ENCODE results near the gene RBFOX1.

The RBFOX1 gene

DNA sequence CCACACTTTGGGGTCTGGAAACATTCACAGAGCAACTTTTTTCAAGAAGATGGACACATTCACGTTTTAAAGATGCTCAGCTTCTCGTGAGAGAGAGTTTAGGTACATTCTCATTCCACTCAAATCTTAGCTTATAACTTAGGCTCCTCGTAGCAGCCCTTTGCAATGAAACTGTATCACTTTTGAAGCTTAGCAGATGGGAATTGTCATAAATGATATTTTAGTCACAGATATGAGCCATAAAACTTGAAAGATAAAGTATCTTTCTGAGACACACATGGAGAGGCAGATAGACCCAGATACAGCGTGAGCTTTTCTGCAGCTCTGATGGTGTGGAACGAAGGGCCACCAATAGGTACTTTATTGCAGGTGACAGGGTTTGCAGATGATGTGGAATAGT, 41.1 kb downstream of the RBFOX1 start:
- DNase-seq (ENCODE audit: low spot score): no peak

DNA sequence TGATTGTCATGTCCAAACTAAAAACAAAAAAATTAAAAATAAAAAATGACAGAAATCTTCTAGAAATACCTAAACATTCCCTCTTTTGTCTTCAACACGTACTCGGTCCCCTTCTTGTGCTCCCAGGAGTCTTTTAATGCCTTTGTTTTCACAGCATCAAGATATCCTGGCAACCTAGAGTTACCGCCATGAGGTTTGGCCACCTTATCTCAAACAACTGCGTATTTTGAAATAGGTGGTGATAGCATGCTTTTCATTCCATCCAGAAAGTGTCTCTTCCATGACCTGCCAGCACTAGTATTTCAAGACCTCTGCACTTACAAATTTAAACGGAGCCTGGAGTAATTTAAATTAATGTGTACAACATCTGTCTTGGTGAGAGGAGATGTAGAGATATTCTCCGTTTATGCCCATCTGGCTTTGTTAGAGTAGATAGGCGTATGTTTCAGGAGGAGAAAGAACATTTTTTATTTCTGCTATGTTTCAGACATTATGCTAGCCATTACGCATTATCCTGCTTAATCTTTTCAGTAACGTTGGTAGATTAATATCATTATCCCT, 42.0 kb downstream of the RBFOX1 start:
- DNase-seq (ENCODE audit: low spot score): no peak

DNA sequence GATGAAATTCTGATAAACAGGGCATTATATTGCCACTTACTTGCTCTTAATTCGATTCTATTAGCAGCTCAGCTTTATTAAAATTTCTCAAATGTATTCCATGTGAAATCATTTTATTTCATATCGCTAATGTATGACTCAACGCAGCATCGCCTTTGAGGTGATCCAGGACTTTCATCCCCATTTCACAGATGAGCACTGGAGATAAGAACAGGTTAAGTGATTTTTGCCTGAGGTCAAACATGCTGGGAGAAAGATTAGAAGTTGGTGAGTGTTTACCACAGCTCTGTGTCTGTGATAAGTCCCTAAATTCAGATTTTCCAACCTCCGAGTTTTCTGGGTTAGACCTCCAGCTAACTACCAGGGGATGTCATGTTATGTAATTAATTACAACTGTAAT, 43.6 kb downstream of the RBFOX1 start:
- no peak for DNase-seq (ENCODE audit: low spot score)

DNA sequence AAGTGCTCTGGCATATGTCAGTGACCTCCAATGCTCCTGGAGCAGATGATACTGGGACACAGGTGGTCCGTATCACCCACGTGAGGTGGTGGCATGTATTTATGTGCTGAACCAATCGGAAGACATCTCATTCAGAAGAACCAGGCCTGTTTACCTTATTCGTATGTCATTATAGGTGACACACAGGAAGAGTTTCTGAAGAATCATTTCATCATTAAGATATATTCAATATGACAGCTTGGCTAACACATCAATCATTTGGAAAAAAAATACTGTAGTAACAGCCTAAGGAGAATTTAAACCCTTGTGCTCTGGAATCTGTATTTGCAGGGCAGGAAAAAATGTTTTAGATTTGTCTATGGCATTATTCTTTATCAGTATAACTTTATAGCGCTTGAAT, 44.6 kb downstream of the RBFOX1 start:
- no peak for DNase-seq (ENCODE audit: low spot score)

DNA sequence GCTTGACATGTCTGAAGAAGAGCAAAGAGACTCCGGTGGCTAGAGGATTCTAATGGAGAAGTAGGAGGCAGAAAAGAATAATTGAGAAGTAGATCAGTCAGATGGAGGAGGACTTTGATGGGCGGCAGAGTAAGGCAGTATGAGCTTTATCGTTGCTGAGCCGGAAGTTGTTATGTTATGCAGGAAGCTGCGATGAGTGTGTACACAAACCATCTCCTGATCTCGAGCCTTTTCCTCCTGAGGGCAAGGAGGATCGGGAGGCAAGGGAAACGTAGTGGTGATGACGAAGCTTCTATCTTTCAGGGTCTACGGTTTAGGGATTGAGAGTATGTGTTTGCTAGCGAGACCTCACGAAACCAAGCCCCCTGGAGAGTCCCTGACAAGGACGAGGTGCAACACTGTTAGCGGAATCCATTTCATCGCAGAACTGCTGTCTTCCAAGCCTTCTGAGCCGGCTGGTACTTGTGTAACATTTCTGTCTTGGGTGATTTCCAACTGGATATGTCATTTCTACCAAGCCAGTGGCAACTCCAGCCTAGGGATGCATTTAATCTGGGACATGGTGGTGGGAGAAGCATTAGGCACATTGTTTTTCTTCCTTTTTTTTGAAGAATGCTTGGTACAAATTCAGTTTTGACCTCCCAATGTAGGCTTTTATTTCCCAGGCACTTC, 45.5 kb downstream of the RBFOX1 start:
- DNase-seq (ENCODE audit: low spot score): no peak

DNA sequence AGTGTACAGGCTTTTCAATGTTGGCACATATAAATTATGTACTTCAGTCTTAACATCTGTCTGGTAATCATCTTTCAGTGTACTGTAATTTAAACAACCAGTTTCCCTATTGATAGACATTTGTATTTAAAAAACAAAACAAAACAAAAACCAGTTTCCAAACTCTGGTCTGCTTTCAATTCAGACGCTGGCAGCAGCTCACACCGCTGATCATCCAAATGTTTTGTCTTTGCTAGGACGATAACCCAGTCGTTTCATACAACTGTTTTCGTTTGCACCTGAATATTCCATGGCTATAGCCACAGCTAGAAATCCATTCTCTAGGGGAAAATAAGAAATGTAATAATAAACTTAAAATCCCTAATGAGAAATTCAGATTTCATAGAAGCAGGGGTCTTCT, 47.8 kb downstream of the RBFOX1 start:
- no peak for DNase-seq (ENCODE audit: low spot score)

DNA sequence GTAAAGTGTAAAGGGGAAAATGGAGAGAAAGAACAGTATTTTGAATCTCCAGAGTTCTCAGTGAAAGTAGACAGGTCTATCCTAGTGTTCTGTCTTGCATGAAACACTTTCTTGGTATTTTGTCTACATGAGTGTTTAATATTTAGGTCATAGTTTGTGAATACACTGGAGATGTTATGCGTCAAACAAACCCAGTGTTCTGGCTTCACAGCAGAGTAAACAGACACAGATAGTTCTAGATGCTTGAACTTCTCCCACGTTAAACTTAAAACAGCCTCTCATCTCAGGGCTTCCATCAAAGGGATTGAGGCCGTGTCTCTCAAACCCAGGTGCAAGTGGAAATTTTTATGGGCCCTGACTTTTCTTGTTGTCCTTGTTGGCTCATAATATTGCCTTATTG, 48.3 kb downstream of the RBFOX1 start:
- DNase-seq (ENCODE audit: low spot score): no peak

DNA sequence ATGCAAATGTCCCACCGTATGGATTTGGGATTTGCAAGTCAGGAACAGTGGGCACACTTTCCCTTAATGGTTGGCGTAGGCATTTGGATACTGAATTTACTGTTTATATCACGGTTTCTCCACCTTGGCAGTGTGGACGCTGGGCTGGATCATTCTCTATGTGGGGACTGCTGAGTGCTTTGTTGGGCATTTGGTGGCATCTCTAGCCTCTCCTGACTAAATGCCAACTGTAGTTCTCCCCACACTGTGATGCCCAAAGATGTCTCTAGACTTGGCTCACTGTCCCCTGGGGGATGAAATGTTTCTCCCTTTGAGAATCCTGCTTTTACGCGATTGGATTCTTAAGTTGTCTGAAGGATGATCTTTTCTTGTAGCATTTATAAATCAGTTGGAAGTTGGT, 49.0 kb downstream of the RBFOX1 start:
- no peak for DNase-seq (ENCODE audit: low spot score)

DNA sequence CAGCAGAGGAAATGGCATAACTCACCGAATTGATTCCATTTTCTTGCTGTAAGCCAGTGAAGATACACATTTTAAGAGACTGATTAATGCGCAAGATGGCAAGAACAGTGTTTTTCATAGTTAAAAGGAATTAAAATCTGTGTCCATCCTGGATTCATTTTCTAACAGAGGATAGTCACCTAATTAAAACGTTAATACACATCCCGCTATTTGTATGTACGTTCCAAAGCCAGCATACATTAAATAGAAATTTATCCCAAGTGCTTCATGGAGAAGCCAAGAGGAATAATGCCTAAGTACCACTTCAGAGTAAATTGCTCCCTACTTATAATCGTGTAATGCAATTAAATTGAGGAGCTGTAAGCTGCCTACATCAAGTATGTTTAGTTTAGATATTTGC, 49.9 kb downstream of the RBFOX1 start:
- DNase-seq (ENCODE audit: low spot score): no peak

DNA sequence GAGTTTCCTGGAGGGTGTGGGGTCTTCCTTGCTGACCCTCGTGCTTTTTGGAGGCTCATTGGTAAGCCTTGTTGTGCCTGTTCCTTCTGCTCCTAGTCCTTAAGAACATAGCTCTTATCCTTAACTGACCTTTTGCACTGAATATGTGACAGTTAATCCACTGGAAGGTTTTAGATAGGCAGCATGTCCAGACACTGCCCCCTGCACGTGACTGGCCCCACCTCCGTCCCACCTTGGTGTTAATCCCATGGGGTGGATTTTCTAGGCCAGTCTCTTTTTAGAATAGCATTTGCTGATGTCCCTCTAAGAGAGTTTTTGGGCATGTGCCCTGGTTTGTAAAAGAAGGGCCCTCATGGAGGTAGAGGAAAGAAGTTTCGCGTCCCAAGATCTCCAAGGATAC, 58.3 kb downstream of the RBFOX1 start:
- DNase-seq (ENCODE audit: low spot score): no peak

DNA sequence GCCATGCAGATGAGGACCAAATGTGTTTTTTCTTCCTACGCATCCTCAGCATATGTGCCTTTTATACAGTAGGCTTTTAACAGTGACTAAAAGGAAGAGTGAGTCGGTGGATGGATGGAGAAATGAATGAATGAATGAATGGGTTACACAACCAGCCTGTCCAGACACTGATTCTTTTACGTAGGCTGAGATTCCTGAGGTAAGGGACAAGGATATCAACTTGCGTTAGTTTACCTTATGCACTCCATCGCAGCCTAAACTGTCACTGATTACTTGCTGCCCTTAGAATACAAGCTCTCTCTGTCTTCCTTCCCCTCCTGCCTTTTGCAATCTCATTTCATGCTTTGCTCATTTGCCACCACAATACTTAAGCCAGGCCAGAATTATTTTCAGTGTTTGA, 59.0 kb downstream of the RBFOX1 start:
- DNase-seq (ENCODE audit: low spot score): no peak

DNA sequence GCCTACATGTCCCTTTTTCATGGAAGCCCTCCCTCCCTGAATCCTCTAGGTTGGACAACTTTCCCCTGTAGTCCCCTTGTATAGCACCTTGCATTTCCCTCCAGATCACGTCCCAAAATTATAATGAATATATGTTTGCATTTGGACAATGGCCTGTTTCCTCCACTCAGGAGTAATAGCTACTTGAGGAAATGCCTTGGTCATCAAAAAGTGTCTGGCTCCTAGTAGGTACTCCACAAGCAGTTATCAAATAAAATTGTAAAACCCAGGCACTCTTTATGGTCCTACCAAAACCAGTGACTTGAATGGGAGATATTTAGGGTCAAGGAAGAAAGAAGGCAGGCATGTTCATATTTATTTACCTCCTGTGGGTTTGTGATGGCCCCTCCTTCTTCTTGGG, 59.6 kb downstream of the RBFOX1 start:
- no peak for DNase-seq (ENCODE audit: low spot score)

DNA sequence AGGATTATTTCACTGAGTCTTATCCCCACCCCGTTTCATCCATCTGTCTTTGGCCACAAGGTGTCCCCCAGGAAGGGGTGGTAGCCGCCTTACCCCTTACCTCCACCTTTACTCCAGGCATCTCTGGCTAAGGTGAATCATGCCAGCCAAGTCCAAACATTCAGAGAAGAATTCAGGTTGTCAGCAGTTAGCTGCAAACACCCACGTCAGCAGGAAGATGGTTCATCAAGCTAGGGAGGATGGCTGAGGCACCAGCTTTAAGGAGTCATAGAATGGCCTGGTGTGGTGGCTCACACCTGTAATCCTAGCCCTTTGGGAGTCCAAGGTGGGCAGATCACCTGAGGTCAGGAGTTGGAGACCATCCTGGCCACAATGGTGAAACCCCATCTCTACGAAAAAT, 61.0 kb downstream of the RBFOX1 start:
- no peak for DNase-seq (ENCODE audit: low spot score)

DNA sequence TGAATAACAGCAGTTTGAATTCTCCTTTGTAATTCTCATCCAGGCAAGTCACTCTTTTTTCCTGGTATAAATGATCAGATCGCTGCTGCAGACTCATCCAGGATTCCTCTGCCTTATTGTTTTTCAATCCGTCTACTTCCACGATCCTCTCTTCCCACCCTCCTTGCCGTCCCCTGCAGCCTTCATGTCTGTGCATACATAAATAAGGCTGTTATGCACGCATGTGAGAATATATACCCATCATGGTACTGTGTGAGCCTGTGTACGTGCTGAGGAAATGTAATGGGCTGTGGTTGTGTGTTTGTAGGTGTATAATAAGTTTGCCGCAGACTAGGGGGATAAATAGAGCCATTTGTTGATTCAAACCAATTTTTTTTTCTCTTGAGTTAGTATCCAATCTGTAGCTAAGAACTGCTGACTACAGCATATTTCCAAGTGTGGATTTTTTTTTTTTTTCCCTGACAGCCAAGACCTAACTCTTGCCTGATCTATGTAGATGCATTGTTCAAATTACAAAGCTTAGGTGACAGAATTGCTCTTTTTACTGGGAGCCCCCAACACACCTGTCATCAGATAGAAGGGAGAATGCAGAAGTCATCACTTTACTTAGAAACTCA, 62.2 kb downstream of the RBFOX1 start:
- no peak for DNase-seq (ENCODE audit: low spot score)

DNA sequence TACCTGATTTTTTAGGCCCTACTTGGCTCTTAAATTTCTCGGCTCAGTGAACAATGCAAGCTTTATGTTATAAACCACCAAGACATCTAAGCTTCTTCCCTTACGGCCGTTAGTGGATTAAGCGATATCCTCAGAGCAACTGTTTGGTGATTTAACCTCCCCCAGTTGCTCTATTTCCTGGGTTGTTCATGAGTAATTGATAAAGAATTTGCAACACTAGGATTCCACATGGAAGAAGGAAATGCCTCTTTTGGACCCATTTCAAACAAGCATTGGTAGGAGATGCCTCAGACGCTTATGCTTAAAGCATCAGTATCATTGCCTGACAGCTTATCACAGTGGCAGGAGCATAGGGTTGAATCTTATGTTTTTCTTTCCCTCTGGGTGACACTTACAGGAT, 65.3 kb downstream of the RBFOX1 start:
- DNase-seq (ENCODE audit: low spot score): no peak

DNA sequence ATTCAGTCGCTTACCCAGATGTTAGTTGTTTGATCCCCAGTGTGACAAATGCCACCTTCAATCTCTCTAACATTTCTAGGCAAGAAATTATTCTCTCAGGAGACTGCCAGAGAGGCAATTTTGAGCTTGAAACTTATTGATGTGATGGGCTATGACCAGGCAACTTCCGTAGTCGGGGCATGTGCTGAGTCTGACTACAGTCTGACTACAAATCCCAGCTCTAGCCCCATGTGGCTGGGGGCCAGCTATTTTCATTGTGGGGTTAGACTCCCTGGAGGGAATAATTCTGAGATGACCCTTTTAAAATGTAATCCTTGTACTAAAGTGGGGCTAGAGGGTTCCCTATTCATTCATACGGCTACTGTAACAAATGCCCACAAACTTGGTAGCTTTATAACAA, 65.9 kb downstream of the RBFOX1 start:
- no peak for DNase-seq (ENCODE audit: low spot score)

DNA sequence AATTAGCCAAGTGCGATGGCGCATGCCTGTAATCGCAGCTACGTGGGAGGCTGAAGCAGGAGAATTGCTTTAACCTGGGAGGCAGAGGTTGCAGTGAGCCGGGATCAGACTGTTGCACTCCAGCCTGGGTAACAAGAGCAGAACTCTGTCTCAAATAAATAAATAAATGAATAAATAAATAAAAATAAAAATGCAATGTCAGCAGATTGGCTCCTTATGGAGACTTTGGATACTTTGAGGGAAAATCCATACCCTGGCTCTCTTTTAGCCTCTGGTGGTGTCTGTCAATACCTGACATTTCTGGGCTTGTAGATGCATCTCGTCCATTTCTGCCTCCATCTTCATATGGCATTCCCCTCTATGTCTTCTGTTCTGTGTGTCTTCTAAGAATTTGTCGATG, 66.7 kb downstream of the RBFOX1 start:
- DNase-seq (ENCODE audit: low spot score): no peak

DNA sequence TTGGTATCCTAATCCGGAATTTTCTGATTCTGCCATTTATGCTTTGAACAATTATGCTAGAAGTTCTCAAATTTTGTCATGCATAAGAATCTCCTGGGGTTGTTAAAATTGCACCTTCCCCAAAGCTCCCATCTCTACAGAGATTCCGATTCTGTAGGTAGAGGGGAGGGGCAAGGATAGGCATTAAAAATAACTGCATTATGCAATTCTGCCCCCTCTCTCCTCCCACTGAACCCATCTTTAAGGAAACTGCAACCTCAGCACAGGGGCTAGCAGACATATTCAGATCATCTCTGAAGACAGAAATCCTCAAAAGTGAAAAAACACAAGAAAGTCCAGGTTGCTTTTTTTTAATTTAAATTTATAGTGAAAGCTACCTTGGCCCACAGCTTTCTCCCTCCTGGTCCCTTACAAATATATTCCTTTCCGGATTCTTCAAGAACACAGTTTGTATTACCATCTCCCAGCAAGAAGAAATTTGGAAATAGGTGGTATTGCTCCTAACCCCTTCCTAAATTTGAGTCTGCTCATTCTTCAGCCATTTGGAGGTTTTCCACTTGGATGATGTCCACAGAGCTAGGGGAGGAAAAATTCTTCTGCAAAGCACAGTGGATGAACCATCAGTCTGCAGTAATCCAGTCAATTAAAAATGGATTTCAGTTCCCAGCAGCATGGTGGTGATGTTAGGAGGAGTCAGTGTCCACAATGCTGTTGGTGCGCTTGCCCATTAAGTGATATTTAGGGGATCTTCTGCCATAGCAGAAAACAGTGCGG, 67.7 kb downstream of the RBFOX1 start:
- DNase-seq (ENCODE audit: low spot score): no peak

DNA sequence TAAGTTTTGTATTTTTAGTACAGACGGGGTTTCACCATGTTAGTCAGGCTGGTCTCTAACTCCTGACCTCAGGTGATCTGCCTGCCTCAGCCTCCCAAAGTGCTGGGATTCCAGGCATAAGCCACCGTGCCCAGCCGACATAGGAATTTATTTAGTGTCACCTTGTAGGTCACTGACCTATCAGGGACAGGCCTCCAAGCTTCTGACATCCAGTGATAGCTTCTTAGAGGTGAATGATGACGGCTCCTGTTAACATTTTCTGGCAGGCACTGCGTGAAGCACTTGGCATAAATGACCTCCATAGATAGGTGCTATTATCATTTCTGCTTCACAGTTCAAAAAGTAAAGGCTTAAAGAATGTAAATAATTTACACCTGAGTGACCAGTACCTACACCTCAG, 71.6 kb downstream of the RBFOX1 start:
- DNase-seq (ENCODE audit: low spot score): no peak

DNA sequence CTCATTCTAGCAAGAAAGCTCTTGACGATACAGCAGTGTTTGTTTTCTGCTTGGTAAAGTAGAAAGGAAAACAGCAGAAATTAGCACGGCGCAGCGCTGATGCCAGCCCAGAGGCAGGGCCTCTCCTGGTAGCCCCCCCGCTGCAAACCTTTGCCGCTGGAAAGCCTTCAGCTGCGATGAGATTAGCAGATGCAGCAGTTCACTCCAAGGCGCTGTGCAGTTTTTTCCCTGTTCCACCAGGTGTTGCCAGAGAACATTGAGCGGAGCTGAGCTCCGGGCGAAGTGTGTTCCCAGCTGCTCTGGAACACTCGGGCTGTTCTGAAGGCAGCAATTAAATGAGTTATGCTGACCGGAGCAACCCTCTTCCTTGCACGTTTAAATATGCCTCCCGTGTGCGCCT, 72.5 kb downstream of the RBFOX1 start:
- DNase-seq (ENCODE audit: low spot score): no peak

DNA sequence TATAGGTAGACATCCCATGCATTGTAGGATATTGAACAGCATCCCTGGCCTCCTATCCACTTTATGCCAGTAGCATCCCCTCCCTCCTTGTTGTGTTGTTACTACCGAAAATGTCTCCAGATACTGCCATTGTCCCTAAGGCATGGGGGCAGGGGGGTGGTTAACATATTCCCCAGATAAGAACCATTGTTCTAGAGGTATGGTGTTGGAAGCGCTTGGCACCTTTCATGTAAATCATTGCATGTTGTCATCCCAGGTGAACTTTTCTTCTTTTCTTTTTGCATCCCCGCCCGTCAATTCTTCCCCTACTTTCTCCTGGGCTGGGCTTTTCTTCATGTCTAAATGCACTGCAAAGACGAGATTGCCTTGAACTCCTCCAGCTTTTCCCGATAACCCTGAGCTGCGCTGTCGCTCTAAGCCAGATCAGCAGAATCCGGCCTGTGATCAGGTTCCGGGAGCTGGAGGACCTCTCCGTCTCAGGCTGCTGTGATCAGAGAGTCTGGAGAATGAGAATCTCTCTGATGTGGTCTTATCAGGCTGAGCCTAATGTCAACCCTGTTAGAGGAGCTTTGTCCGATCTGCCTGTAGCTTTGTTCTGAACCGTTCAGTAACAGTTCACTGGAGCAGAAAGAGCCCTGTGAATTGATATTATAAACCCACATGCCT, 76.2 kb downstream of the RBFOX1 start:
- no peak for DNase-seq (ENCODE audit: low spot score)

DNA sequence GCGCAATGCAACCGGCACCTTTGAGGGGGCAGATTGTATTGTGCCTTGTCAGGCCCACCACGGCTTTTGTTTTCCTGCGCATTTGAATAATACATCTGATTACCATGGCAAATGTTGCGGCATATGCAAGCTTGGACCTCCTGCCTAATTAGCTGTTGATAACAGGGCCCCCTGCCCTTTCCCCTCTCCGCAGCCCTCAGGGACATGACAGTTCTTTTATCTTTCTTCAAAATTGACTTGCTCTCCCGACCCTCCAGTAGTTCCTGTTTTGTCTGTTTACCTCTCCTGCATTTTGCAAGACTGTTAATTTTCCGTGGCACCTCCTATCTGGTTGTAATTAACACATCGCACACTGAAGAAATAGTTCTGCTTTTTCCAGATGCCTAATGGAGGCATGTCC, 86.8 kb downstream of the RBFOX1 start:
- DNase-seq (ENCODE audit: low spot score): no peak

DNA sequence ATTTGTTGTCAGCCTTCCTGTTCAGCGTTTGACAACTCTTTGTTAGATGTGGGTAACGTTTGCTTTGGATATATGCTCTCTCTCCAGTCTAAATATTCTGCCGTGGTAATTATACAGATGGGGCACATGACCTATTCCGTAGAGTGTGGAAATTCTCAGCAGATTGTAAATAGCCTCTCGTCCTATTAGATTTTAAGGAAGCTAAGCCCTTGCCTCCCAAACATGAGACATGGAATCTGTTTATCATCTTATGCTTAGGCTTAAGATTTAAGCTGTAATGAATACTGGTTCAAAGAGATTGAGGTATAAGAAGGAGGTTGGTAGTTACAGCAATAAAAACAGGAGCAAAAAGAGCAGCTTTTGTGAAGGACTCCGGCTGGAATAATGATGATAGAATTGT, 87.4 kb downstream of the RBFOX1 start:
- no peak for DNase-seq (ENCODE audit: low spot score)

Data from LoVo (cell line).